GF-D8 (cell line): ENCODE data around the gene PSORS1C2.

Experiments
- DNase-seq: peaks from one replicate; lab custom pipeline; 2025; lab: John Stamatoyannopoulos, UW

Gene PSORS1C2

DNA sequence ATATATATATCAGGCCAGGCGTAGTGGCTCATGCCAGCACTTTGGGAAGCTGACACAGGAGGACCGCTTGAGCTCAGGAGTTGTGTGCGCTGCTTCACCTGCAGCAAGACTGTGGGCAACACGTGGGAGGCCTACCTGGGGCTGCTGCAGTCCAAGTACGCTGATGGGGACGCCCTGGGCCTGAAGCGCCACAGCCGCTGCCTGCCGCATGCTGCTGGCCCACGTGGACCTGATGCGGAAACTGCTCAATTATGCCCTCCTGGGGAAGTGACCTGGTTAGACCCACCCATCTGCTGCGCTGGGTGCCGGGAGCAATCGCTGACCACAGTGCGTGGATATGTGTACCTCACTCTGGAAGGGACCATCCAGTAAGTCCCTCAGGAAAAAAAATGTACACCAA is 1.8 kb upstream of the PSORS1C2 start:
- DNase-seq, result no peak

DNA sequence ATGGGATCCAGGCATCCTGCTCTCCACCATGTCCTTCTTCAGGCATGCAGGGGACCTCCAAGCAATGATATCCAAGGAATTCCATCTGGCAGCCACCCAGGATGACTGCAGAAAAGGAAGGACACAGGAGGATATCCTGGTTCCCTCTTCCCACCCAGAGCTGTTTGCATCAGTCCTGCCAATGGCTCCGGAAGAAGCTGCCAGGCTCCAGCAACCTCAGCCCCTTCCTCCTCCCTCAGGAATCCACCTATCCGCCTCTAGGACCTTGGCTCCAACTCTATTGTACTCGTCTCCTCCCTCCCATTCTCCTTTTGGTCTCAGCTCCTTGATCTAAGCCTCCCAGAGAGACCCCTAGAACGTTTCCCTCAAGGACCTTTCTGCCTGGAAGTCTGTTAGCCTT is 733 bp upstream of the PSORS1C2 start:
- no peak for DNase-seq

DNA sequence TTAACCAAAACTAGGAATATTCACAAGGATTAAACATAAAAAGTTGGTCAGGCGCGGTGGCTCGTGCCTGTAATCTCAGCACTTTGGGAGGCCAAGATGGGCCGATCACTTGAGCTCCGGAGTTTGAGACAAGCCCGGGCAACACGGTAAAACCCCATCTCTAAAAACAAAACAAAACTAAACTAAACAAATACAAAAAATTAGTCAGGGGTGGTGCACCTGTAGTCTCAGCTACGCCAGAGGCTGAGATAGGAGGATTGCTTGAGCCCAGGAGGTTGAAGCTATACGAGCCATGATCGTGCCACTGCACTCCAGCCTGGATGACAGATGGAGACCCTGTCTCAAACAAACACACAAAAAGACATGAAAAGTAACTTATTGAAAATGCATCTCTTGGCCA is 3.2 kb downstream of the PSORS1C2 start:
- DNase-seq, result no peak

- no peak for DNase-seq
Measured at GRCh38 chr6:31132806-31133205, 6.1 kb downstream of the PSORS1C2 start.

GRCh38 chr6:31131595-31131994 is 7.3 kb downstream of the PSORS1C2 start:
- DNase-seq, result no peak

GRCh38 chr6:31130751-31131150 is 8.1 kb downstream of the PSORS1C2 start:
- DNase-seq, result no peak

DNA sequence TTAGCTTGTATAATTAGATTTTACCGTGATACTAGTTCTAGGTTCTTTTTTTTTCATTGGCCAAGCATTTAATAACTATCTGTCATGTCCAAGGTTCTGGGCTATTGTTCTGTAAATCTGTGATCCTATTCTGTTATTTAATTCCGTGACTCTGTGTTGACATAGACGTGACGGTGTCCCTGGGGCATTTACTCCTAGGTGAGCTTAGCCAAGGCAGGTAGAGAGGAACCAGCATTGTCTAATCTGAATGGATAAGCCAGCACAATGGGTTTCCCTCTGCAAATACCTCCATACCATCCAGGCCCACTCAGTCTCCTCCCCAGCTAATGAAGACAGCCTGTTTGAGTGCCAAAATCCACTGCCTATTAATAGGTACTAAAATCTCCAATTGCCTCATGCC is 9.7 kb downstream of the PSORS1C2 start:
- DNase-seq, result no peak

DNA sequence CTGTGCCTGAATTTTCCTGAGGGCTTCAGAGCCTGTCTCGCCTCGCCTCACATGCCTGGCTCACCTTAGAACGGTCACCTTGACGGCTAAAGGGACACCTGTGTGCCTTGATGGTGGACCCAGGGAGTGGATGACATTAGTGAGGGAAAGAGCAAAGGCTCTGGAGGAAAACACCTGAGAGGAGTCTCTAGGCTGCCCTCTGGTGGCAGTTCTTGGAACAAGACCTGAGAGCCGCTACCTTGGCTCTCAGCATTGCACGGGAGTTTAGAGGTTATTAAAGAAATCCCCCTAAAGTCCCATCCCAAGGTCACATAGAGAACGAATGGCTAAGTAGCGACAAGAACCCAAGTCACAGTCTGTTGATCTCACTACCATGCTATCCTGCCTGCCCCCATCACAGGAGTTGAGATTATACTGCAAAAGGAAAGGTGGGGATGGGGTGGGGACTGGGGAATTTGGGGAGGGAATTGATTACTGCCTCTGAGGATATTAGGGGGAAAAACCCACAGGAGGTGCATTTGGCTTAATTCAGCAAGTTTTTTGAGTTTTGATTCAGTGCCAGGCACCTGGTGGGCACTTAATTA is 10.7 kb downstream of the PSORS1C2 start:
- no peak for DNase-seq

- DNase-seq, result no peak
Measured at GRCh38 chr6:31126396-31127175, 12.3 kb downstream of the PSORS1C2 start.

GRCh38 chr6:31125586-31126363 is 13.1 kb downstream of the PSORS1C2 start:
- DNase-seq, result no peak

DNA sequence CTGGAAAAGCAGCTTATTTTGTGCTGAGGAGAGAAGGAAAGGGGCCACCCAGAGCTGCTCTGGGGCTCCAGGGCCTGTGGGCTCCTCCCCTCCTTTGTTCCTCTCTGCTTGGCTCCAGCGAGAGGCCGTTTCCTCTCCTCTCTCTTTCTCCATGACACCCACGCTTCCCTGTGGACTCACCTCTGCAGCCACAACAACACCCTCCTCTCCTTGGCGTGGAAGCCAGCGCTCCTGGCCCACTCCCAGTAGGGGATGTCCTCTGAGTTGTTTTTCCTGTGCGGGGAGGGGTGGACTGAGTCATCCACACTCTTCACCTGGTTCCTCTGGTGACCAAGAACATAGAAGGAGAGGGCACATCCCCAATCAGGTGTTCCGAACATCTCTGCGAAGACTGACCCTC is 13.7 kb downstream of the PSORS1C2 start:
- no peak for DNase-seq

- no peak for DNase-seq
Measured at GRCh38 chr6:31122791-31123706, 15.8 kb downstream of the PSORS1C2 start.

GRCh38 chr6:31121131-31121790 is 17.6 kb downstream of the PSORS1C2 start:
- DNase-seq, result no peak

DNA sequence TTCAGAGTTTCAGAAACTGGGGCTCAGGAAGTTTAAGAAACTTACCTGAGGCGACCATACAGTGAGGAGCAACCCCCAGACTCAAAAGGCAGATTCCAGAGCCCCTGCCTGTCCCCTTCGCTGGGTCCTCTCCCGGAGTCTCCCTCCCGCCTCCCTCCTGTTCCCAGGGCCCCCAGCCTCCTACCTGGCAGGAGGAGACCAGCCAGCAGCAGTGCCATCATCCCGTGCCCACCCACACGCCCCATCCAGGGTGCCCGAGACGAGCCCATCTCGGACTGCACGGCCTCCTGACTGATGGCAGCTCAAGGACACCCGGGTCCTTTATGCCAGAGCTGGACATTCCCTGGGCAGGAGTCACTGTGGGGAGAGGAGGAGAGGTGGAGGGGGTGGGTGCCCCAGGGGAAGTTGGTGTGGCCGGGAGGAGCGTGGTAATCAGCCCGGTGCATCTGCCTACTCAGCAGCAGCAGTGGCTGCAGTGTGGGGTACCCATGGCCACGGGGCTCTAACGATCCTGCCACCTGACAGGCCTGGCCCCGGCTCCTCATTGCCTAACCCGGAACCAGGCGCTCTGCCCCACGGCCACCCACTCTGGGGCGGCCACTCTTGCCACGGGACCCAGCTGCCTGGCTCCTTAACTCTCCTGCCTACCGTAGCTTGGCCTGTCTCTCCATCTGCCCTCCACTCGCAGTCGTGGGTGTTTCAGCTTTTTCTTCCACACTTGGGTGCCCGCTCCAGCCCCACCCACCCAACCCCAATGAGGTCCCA is 18.5 kb downstream of the PSORS1C2 start, which contains the start of gene CDSN:
CDSN (minus strand) TSS at position 296 of the 765 bp plus-strand sequence; CDS start at position 269, 27 bp downstream.
- no peak for DNase-seq

DNA sequence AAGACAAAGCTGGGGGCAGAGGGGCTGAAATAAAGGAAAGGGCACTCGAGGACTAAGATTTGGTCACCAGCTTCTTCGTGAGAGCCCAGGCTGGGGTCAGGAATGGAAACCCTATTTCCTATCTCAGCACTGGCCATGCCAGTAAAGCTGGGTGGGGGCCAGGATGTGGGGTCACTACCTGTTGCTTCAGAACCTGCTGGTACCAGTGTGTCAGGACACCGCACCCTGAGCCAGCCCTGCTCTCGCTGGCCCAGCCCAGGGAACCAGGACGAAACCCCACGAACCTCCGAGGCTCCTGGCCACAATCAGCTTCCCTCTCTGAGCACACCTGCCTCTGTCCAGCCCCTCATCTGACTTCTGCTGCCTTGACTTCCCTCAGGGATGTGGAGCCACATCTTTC is 20.7 kb downstream of the PSORS1C2 start:
- no peak for DNase-seq

GRCh38 chr6:31116661-31117385 is 22.0 kb downstream of the PSORS1C2 start:
- no peak for DNase-seq

GRCh38 chr6:31115941-31116560 is 22.8 kb downstream of the PSORS1C2 start:
- DNase-seq, result no peak

GRCh38 chr6:31114970-31115849 is 23.7 kb downstream of the PSORS1C2 start:
- no peak for DNase-seq

- no peak for DNase-seq
Measured at GRCh38 chr6:31114541-31114878, 24.4 kb downstream of the PSORS1C2 start, which contains the start of gene PSORS1C1. Gene PSORS1C1 (plus strand): TSS chr6:31114800. CDS start chr6:31129633, 14,833 bp downstream.
